LHCN-M2 (cell line): ENCODE measurements around the gene GJC3. TPM values are rescaled to one million over a fixed set of nuclear protein-coding genes. Genes with fewer than 3 reads are reported as not detected.
"Not testable (repeated sequence)": the region's sequence is repeated elsewhere in the genome, so short reads cannot be mapped to it uniquely, and the experiment has no call there.

Experiments
- DNase-seq: peaks from one replicate; pipeline ENCODE4 v3.0.0-alpha.2; 2012; ENCODE audit warnings: low read depth
- total RNA-seq: library from RNA; depleted of rRNA; stranded (reverse); fragments of >200 nt; gene quantifications from 2 replicates; pipeline ENCODE4 v1.2.3, GENCODE V29; 2014

GJC3 gene
- total RNA-seq, 1 experiment from 2014 or later, result not detected

- no peak for DNase-seq
These were observed 272 bp upstream of the GJC3 start for GRCh38 chr7:99929730-99930053.

GRCh38 chr7:99928188-99928587 is 1.2 kb downstream of the GJC3 start:
- DNase-seq, result no peak

DNA sequence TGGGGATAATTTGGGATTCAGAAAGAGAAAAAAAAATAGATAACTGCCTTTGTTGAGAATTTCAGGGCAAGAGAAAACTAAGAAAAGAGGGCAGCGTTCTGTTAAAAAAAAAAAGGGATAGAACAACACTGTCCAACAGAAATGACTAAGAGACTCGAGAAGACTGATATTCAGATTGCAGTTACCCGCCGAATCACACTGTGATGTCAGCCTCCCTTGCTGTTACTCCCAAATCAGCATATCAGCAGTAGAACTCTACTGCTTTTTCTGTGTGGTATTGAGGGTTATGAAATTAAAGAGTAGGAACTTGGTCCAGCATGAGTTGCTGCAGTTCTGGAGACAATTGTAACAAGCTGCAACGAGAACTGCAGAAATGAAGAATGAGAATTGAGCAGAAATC is 1.9 kb downstream of the GJC3 start:
- DNase-seq, result no peak

- no peak for DNase-seq
These were observed 3.1 kb downstream of the GJC3 start for GRCh38 chr7:99926321-99926720.

GRCh38 chr7:99923200-99923599 is 6.2 kb downstream of the GJC3 start:
- no peak for DNase-seq

DNA sequence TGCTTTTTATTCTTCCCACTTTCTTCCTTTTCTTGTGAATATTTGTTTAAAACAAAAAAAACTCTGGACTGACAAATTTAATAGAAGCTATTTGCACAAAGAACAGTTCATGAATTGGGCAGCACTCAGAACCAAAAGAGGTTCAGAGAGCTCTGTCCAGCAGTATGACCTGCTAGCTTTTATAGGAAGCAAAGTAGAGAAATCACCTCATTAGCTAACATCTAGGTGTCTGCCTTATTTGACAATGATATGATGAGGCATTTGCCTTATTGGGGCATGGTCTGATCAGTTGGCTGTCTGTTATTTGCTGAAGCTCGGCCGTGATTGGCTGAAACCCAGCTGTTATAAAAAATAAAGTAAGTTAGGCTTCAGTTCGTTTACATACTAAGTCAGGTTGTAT is 9.3 kb downstream of the GJC3 start:
- DNase-seq, result peak; percentile 28

GRCh38 chr7:99919814-99920112 is 9.7 kb downstream of the GJC3 start:
- DNase-seq, result no peak

- DNase-seq, result peak; percentile 93
These were observed 10.2 kb downstream of the GJC3 start, which contains the start of gene TRIM4 for GRCh38 chr7:99918959-99919813. TRIM4 (minus strand) TSS chr7:99919530; CDS start chr7:99919401, 129 bp downstream.

- no peak for DNase-seq
These were observed 18.4 kb downstream of the GJC3 start for GRCh38 chr7:99910976-99911375.

DNA sequence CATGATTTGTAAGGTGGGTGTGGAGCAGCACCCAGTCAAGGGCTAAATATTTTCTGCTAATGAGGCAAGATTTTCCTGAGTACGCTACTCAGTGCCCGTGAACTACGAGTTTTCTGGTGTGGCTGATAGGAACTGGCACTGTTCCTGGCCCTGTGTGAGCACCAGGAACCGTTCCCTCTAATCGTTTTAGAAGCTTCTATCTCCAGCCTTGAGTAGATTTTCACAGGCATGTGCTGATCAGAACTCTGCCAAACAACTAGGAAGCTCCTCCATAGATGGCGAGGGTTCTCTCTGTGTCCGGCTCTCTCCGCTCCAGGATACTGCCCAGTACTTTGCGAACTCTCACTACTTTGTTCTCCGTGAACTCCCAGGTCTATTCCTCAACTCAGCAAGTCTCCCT is 27.8 kb downstream of the GJC3 start:
- DNase-seq, result no peak

GRCh38 chr7:99899830-99900519 is 29.4 kb downstream of the GJC3 start:
- DNase-seq, result no peak

DNA sequence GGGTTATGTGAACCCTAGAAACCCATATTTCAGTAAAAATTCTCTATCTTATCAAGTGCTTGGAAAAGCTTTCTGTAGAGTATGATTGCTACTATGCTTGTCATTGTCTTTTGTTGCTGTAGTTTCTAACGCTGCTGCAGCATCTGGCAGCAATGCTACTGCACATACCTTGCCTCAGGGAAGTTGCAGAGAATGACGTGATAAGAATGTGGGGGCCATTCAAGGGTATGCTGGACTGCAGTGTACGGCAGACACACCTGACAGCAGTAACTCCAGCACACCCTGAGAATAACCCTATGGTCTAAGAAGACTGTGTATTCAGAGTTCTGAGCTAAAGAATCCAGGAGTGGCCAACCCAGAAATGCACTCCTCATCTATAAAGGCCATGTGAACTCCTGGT is 30.6 kb downstream of the GJC3 start:
- DNase-seq, result no peak

- no peak for DNase-seq
These were observed 31.4 kb downstream of the GJC3 start for GRCh38 chr7:99898023-99898357.

- DNase-seq, result no peak
These were observed 31.9 kb downstream of the GJC3 start for GRCh38 chr7:99897322-99898022.

DNA sequence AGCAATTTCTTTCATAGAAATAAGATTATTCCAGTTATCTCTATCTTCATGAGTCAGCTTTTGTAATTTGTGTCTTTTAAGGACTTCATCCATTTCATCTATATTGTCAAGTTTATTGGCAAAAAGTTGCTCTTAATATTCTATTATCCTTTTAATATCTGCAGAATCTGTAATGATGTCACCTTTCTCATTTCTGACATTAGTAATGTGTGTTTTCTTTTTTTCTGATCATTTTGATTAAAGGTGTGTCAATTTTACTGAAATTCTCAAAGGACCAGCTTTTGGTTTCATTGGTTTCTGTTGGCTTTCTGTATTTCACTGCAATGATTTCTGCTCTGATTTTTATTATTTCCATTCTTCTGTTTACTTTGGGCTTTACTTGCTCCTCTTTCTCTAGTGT is 34.7 kb downstream of the GJC3 start:
- DNase-seq, result no peak

GRCh38 chr7:99893280-99893679 is 36.1 kb downstream of the GJC3 start:
- no peak for DNase-seq

- DNase-seq, result not testable (repeated sequence)
These were observed 39.1 kb downstream of the GJC3 start for GRCh38 chr7:99890348-99890747.

DNA sequence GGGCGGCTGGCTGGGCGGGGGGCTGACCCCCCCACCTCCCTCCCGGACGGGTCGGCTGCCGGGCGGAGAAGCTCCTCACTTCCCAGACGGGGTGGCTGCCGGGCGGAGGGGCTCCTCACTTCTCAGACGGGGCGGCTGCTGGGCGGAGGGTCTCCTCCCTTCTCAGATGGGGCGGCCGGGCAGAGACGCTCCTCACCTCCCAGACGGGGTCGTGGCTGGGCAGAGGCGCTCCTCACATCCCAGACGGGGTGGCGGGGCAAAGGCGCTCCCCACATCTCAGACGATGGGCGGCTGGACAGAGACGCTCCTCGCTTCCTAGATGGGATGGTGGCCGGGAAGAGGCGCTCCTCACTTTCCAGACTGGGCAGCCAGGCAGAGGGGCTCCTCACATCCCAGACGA is 41.1 kb downstream of the GJC3 start:
- DNase-seq, result not testable (repeated sequence)

DNA sequence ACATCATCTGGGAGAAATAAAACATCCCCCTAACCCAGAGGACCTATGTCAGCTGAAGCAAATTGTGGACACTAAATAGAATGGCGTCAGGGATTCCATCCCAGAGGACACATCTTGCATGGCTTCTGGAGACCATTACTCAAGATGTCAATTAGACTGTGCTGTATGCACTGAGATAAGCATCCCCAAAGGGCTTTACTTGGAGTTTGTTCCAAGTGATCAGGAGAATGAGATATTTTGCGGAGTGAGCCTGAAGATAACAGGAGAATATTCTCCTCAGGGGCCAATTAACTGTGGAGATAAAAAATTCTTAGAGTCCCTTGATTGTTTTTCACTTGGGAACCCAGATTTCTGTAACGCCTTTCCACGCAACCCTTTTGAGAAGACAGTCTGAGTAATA is 48.0 kb downstream of the GJC3 start:
- no peak for DNase-seq

GRCh38 chr7:99876933-99877332 is 52.5 kb downstream of the GJC3 start, which contains the start of gene OR2AE1:
OR2AE1 (minus strand) TSS chr7:99877033; CDS start chr7:99877033, 0 bp downstream.
- no peak for DNase-seq

DNA sequence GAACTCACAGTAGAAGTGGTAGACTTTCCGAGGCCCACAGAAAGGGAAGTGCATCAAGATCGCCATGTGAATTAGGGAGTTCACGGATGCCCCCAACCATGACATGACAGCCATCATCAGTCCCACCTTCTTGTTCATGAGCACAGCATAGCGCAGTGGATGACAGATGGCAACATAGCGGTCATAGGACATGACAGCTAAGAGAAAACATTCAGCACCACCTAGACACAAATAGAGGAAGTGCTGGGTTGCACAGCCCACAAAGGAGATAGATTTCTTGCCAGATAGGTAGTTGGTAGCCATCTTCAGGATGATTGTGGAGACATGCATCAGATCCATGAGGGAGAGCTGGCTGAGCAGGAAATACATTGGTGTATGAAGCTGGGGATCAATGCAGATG is 52.9 kb downstream of the GJC3 start:
- no peak for DNase-seq
